GM12891 (cell line): ENCODE results near the gene TBC1D20.

ENCODE experiments used
- POLR2A ChIP-seq: IDR thresholded peaks from 2 replicates; pipeline ENCODE4 v1.6.1; 2011; ENCODE audit warnings: low read depth, low read length, control low read depth
- POLR2AphosphoS5 ChIP-seq: IDR thresholded peaks from 2 replicates; pipeline ENCODE4 v1.6.1; 2011; ENCODE audit warnings: low read depth, low read length, control low read depth

GRCh38 chr20:467755-468154 is 5.4 kb upstream of the TBC1D20 start:
- TF ChIP-seq POLR2A (no peak), POLR2AphosphoS5 (no peak)
